Kidney (tissue), 14 donors: ENCODE results near the gene IL4I1. TPM values are rescaled to one million over a fixed set of nuclear protein-coding genes. Genes with fewer than 3 reads are reported as not detected.

ENCODE experiments used
- DNase-seq, 5 donors: peaks; one replicate each; pipeline ENCODE4 v3.0.0-alpha.2; 2013 to 2020
- FAIRE-seq: peaks from 2 replicates; lab custom pipeline; 2012; peaks lifted over from hg19 to GRCh38; lab: Jason Lieb, UNC
- H3K27ac ChIP-seq, 2 donors: one replicate each; pipeline ENCODE4 v1.7.0; 2013; ENCODE audit warnings: low read depth in 2 of 2, low read length in 2 of 2, inconsistent platforms in 1 of 2
- H3K27me3 ChIP-seq: one replicate; pipeline ENCODE4 v1.7.1; 2013; ENCODE audit warnings: low read length, inconsistent platforms; ENCODE audit not compliant: control insufficient read depth, insufficient read depth
- H3K36me3 ChIP-seq, 3 donors: one replicate each; pipeline versions ENCODE4 v1.7.0 to v1.7.1; 2013; ENCODE audit warnings: low read length in 3 of 3, control low read depth in 1 of 3, inconsistent platforms in 1 of 3; ENCODE audit not compliant: insufficient read depth in 3 of 3, control insufficient read depth in 2 of 3
- H3K4me1 ChIP-seq, 3 donors: one replicate each; pipeline versions ENCODE4 v1.7.0 to v1.7.1; 2013; ENCODE audit warnings: low read length in 3 of 3, inconsistent platforms in 1 of 3, low read depth in 1 of 3; ENCODE audit not compliant: control insufficient read depth in 2 of 3, insufficient read depth in 2 of 3
- H3K4me3 ChIP-seq, 3 donors: one replicate each; pipeline versions ENCODE4 v1.7.0 to v1.8.1; 2013; ENCODE audit warnings: low read length in 3 of 3, control low read depth in 1 of 3, inconsistent platforms in 1 of 3
- H3K9ac ChIP-seq, 3 donors: one replicate each; pipeline versions ENCODE4 v1.7.0 to v1.7.1; 2013; ENCODE audit warnings: low read length in 3 of 3, control low read depth in 1 of 3, inconsistent platforms in 1 of 3
- H3K9me3 ChIP-seq, 3 donors: one replicate each; pipeline versions ENCODE4 v1.7.0 to v1.7.1; 2013; ENCODE audit warnings: low read length in 3 of 3, control low read depth in 1 of 3, inconsistent platforms in 1 of 3; ENCODE audit not compliant: control insufficient read depth in 2 of 3, insufficient read depth in 1 of 3
- intact Hi-C: fragments of 100-400 bp; cut with DNase I; formaldehyde crosslinking; loops from one replicate; pipeline ENCODE4 v1.11.1; 2022
- polyA plus RNA-seq: library from polyadenylated mRNA; stranded (reverse); fragments of 350-450 nt; fragmentation: Illumina TruSeq; extraction: RNeasy Lipid Tissue Mini Kit (QIAGEN cat#74804); gene quantifications from one replicate; pipeline ENCODE4 v1.2.3, GENCODE V29; 2014; ENCODE audit warnings: low read depth, low replicate concordance; ENCODE audit not compliant: insufficient read depth
- total RNA-seq: library from RNA; stranded (reverse); fragmentation: NEBNext Ultra II Directional; extraction: Animal tissue kit (Norgen Biotek cat#: 25700); gene quantifications from one replicate; pipeline ENCODE4 v1.2.1, GENCODE V29; 2021
- TF ChIP-seq, protein P1 (sequence below): IDR thresholded peaks from 3 replicates; pipeline ENCODE4 v1.5.1; 2012; ENCODE audit warnings: mild to moderate bottlenecking, moderate library complexity, borderline replicate concordance; ENCODE audit not compliant: insufficient read depth; ENCODE audit errors: extremely low read depth
- donor health status: control.
- donor health status: control.
- donor health status: control.
- donor health status: control.
- donor health status: control.
- donor health status: DM: yes; HTN: yes; CAD: no.
- donor health status: Normal renal cell carcinoma (clear cell type).

IL4I1 gene
- total and polyA plus RNA-seq, 2 donors from 2014 or later, result 0.82 to 12.8 TPM

DNA sequence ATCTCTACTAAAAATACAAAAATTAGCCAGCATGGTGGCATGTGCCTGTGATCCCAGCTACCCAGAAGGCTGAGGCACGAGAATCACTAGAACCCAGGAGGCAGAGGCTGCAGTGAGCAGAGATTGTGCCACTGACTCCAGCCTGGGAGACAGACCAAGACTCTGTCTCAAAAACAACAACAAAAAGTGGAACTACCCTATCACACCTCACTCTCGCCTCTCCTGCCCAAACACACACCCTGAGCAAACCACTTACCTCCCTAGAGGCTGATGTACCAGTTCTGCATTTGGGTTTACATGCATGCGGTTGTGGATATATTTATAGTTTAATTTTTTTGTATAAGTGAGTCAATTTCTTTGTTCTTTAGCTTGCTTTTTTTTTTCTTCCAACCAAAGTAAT lies 53.4 kb downstream of the IL4I1 start:
- no peak overlapping the region for H3K9ac ChIP-seq
- intact Hi-C loops, result no loop called here
- H3K9me3 ChIP-seq, result no peaks in the 10 kb centered on the region
- H3K4me3 ChIP-seq, result no peak overlapping the region
- DNase-seq, result no peak
- peaks cover 0 to 9% (median 2%) of the 10 kb centered on the region in 3 donors for H3K36me3 ChIP-seq
- no peaks in the 10 kb centered on the region for H3K27me3 ChIP-seq
- no peaks in the 10 kb centered on the region for H3K4me1 ChIP-seq
- FAIRE-seq, result no peak
- no peak overlapping the region for H3K27ac ChIP-seq
- TF ChIP-seq, protein P1, sequence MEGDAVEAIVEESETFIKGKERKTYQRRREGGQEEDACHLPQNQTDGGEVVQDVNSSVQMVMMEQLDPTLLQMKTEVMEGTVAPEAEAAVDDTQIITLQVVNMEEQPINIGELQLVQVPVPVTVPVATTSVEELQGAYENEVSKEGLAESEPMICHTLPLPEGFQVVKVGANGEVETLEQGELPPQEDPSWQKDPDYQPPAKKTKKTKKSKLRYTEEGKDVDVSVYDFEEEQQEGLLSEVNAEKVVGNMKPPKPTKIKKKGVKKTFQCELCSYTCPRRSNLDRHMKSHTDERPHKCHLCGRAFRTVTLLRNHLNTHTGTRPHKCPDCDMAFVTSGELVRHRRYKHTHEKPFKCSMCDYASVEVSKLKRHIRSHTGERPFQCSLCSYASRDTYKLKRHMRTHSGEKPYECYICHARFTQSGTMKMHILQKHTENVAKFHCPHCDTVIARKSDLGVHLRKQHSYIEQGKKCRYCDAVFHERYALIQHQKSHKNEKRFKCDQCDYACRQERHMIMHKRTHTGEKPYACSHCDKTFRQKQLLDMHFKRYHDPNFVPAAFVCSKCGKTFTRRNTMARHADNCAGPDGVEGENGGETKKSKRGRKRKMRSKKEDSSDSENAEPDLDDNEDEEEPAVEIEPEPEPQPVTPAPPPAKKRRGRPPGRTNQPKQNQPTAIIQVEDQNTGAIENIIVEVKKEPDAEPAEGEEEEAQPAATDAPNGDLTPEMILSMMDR, result no peak

DNA sequence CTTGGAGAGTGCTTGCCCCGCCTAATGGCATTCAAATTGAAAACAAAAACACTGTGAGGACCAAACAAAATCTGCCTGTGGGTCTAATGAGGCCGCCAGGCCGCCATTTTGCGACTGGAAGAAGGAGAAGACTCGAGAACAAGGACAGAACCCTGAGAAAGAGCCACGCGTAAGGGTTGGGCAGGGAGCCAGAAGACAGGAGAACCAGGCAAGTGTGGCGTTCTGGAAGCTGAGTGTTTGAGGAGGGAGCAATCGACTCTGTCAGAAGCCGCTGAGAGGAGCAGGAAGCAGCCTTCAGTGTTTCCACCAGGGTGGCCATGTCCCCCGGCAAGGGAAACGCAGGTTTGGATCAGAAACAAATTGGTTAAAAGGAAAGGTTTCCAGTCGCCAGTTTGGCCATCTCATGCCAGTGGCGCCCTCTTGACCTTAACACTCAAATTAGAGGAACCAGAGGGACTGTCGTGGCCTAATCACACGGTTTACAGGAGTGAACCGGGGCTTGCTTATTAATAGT lies 55.9 kb downstream of the IL4I1 start:
- FAIRE-seq, result no peak
- Histone ChIP-seq H3K27ac (no peak overlapping the region), H3K9ac (no peak overlapping the region), H3K4me1 (no peaks in the 10 kb centered on the region), H3K36me3 (peaks cover 2 to 9% (median 7%) of the 10 kb centered on the region in 3 donors), H3K9me3 (no peaks in the 10 kb centered on the region), H3K4me3 (no peak overlapping the region), H3K27me3 (no peaks in the 10 kb centered on the region)
- TF ChIP-seq, protein P1, result no peak
- DNase-seq, result no peak
- intact Hi-C loops, result no loop called here

DNA sequence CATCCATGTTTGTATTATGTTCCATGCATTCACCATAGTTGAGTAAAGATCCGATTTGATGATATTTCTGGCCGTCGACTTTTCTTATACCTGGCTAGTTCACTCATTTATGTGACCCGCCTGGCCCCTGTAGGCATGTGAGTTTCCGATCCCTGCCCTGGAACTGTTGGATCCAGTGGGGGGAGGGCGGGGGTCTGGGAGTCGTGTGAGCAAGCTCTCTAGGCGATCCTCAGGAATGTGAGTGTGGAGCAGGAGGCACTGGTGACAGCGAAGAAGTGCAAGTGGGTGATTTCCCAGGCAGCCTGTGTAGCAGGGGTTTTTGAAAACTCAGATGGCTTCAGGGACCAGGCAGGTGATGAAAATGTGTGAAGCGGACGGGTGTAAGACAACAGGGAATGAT lies 56.4 kb downstream of the IL4I1 start:
- no peak for DNase-seq
- Histone ChIP-seq H3K4me3 (no peak overlapping the region), H3K27ac (no peak overlapping the region), H3K9ac (no peak overlapping the region), H3K36me3 (peaks cover 2 to 9% (median 8%) of the 10 kb centered on the region in 3 donors), H3K9me3 (no peaks in the 10 kb centered on the region), H3K4me1 (no peaks in the 10 kb centered on the region), H3K27me3 (no peaks in the 10 kb centered on the region)
- TF ChIP-seq, protein P1, result no peak
- intact Hi-C loops, result no loop called here
- no peak for FAIRE-seq

DNA sequence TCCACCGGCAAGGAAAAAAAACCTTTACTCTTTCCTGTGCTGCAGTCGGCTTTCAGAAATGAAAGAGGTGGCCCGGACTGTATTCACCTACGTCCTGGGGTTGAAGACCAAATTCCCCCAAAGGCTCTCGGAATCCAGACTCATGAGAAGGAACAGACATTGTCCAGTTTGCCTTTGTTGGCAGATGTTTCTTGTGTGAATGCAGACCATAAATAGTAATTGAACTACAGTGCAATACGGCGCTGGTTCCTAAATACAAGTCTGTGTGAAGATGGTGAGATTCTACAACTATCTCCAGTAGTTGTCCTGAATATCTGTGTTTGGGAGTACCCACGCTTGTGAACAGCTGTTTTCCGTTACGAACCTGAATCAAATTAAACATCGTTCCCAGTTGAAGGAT lies 57.0 kb downstream of the IL4I1 start:
- no peak overlapping the region for H3K4me3 ChIP-seq
- H3K9ac ChIP-seq, result no peak overlapping the region
- H3K27ac ChIP-seq, result no peak overlapping the region
- FAIRE-seq (no peak), DNase-seq (no peak)
- TF ChIP-seq, protein P1, result no peak
- no peaks in the 10 kb centered on the region for H3K4me1 ChIP-seq
- intact Hi-C loops, result no loop called here
- no peaks in the 10 kb centered on the region for H3K9me3 ChIP-seq
- H3K27me3 ChIP-seq, result no peaks in the 10 kb centered on the region
- H3K36me3 ChIP-seq, result peaks cover 2 to 13% (median 10%) of the 10 kb centered on the region in 3 donors
